Caki2 (cell line): ENCODE data around the gene MARK1. TPM values are rescaled to one million over a fixed set of nuclear protein-coding genes. Genes with fewer than 3 reads are reported as not detected.

Experiments used
- DNase-seq: peaks from one replicate; pipeline ENCODE4 v3.0.0-alpha.2; 2015; ENCODE audit warnings: low read depth
- in situ Hi-C: cut with HindIII; loops from 2 replicates; pipeline ENCODE4 v1.10.0; 2016; ENCODE audit warnings: low sequenced_read_pairs, low pct_unique_long_range_greater_than_20kb, mixed read lengths
- total RNA-seq: library from RNA; depleted of rRNA; stranded (reverse); fragments of >200 nt; shearing (Covaris generic); gene quantifications from 2 replicates; pipeline ENCODE4 v1.2.3, GENCODE V29; 2014; ENCODE audit warnings: low replicate concordance

The MARK1 gene
- total RNA-seq, 1 experiment from 2014 or later = 1.1 TPM

GRCh38 chr1:220526294-220526693 is 1.6 kb upstream of the MARK1 start:
- no peak for DNase-seq
- in situ Hi-C loops = no loop called here

GRCh38 chr1:220527279-220527907 is 543 bp upstream of the MARK1 start:
- no peak for DNase-seq

GRCh38 chr1:220528679-220529501 is 954 bp downstream of the MARK1 start:
- peak; percentile 35 for DNase-seq
- in situ Hi-C loops = no loop called here

More at GRCh38 chr1:220527279-220527907, 543 bp upstream of the MARK1 start:
- in situ Hi-C loops = no loop called here

- in situ Hi-C loops = no loop called here
- no peak for DNase-seq
Measured at GRCh38 chr1:220529521-220530020, 1.6 kb downstream of the MARK1 start.

- no peak for DNase-seq
- in situ Hi-C loops = no loop called here
Measured at GRCh38 chr1:220533504-220534109, 5.7 kb downstream of the MARK1 start.

GRCh38 chr1:220544901-220545303 is 17.0 kb downstream of the MARK1 start:
- DNase-seq = no peak
- in situ Hi-C loops = no loop called here

- in situ Hi-C loops = no loop called here
- DNase-seq = no peak
Measured at GRCh38 chr1:220550811-220551399, 23.0 kb downstream of the MARK1 start.

- in situ Hi-C loops = no loop called here
- no peak for DNase-seq
Measured at GRCh38 chr1:220551718-220552117, 23.8 kb downstream of the MARK1 start.

- in situ Hi-C loops = no loop called here
- no peak for DNase-seq
Measured at GRCh38 chr1:220552672-220553260, 24.8 kb downstream of the MARK1 start.

GRCh38 chr1:220556641-220557040 is 28.7 kb downstream of the MARK1 start:
- no peak for DNase-seq
- in situ Hi-C loops = no loop called here

- no peak for DNase-seq
- in situ Hi-C loops = no loop called here
Measured at GRCh38 chr1:220563564-220563963, 35.6 kb downstream of the MARK1 start.

GRCh38 chr1:220564216-220564615 is 36.3 kb downstream of the MARK1 start:
- in situ Hi-C loops = no loop called here
- no peak for DNase-seq

GRCh38 chr1:220565670-220566069 is 37.7 kb downstream of the MARK1 start:
- in situ Hi-C loops = no loop called here
- no peak for DNase-seq

- DNase-seq = no peak
- in situ Hi-C loops = no loop called here
Measured at GRCh38 chr1:220566869-220567268, 38.9 kb downstream of the MARK1 start.

- no peak for DNase-seq
- in situ Hi-C loops = no loop called here
Measured at GRCh38 chr1:220572416-220572815, 44.5 kb downstream of the MARK1 start.

GRCh38 chr1:220573836-220574235 is 45.9 kb downstream of the MARK1 start:
- DNase-seq = no peak
- in situ Hi-C loops = no loop called here

- no peak for DNase-seq
- in situ Hi-C loops = no loop called here
Measured at GRCh38 chr1:220575718-220576497, 48.0 kb downstream of the MARK1 start.

- in situ Hi-C loops = no loop called here
Measured at GRCh38 chr1:220577926-220578325, 50.0 kb downstream of the MARK1 start.

More at GRCh38 chr1:220577926-220578325, 50.0 kb downstream of the MARK1 start:
- no peak for DNase-seq
